Endothelial cell of umbilical vein (primary cell): ENCODE measurements around the gene LCE1D. TPM values are rescaled to one million over a fixed set of nuclear protein-coding genes. Genes with fewer than 3 reads are reported as not detected.

Experiments
- BruUV-seq: library from RNA; stranded (reverse); fragments of 400-500 nt; replicated peaks from 2 replicates; lab custom pipeline; 2021; lab: Mats Ljungman, UMichigan
- CTCF ChIA-PET: fragments of 300-600, 350-600 bp; sonication (Branson Sonifier 250); formaldehyde crosslinking; loops from one replicate; lab custom pipeline; 2021; ENCODE audit warnings: antibody characterized with exemption, inconsistent platforms; lab: Charles Lee
- POLR2A ChIA-PET: fragments of 300-600, 350-600 bp; sonication (Branson Sonifier 250); formaldehyde crosslinking; loops from one replicate; lab custom pipeline; 2021; ENCODE audit warnings: antibody characterized with exemption, inconsistent platforms; lab: Charles Lee
- DNase-seq: peaks from one replicate; pipeline ENCODE4 v3.0.0-alpha.2; 2011; ENCODE audit warnings: low read depth, low spot score
- FAIRE-seq: peaks from 2 replicates; lab custom pipeline; 2011; peaks lifted over from hg19 to GRCh38; lab: Jason Lieb, UNC
- H2AFZ ChIP-seq: 2 replicates; pipeline ENCODE4 v1.6.0; 2012; ENCODE audit warnings: low read depth, low read length, control low read depth, inconsistent platforms
- H3K27ac ChIP-seq: 2 replicates; pipeline ENCODE4 v1.5.1; 2011; ENCODE audit warnings: low read depth, mild to moderate bottlenecking, control low read depth, low read length, moderate library complexity; ENCODE audit not compliant: insufficient read depth
- H3K27me3 ChIP-seq, 2 experiments: 2 replicates each; pipeline versions ENCODE4 v1.6.0 to v1.6.1; 2011; ENCODE audit warnings: low read length in 2 of 2, mixed read lengths in 1 of 2; ENCODE audit not compliant: control insufficient read depth in 2 of 2, insufficient read depth in 2 of 2
- H3K36me3 ChIP-seq, 2 experiments: 2 replicates in 1 of 2; 3 replicates in 1 of 2; pipeline ENCODE4 v1.5.1; 2011; ENCODE audit warnings: low read length in 2 of 2, mild to moderate bottlenecking in 1 of 2, moderate library complexity in 1 of 2; ENCODE audit not compliant: control insufficient read depth in 2 of 2, insufficient read depth in 2 of 2; ENCODE audit errors: extremely low read depth in 1 of 2
- H3K4me1 ChIP-seq: 3 replicates; pipeline ENCODE4 v1.5.1; 2011; ENCODE audit warnings: mild to moderate bottlenecking, low read length; ENCODE audit not compliant: control insufficient read depth, insufficient read depth; ENCODE audit errors: extremely low read depth
- H3K4me2 ChIP-seq: 2 replicates; pipeline ENCODE4 v1.6.1; 2011; ENCODE audit warnings: low read length, control low read depth, mixed read lengths; ENCODE audit not compliant: insufficient read depth
- H3K4me3 ChIP-seq, 3 experiments: fragments of 200-600 bp in 1 of 3; sonication (generic), shearing (Covaris generic) in 1 of 3; replicated peaks in 1 of 3; 2 replicates each; pipeline ENCODE4 v1.5.1; 2011 to 2016; ENCODE audit warnings: control low read depth in 3 of 3, low read length in 3 of 3, mild to moderate bottlenecking in 2 of 3, inconsistent platforms in 1 of 3, low read depth in 1 of 3, moderate library complexity in 1 of 3; ENCODE audit not compliant: insufficient read depth in 1 of 3
- H3K79me2 ChIP-seq: 2 replicates; pipeline ENCODE4 v1.6.0; 2012; ENCODE audit warnings: low read length, inconsistent platforms; ENCODE audit not compliant: control insufficient read depth, insufficient read depth
- H3K9ac ChIP-seq: replicated peaks from 2 replicates; pipeline ENCODE3; 2011; ENCODE audit warnings: low read length, control low read depth; ENCODE audit not compliant: insufficient read depth; ENCODE audit errors: extremely low read depth
- H3K9me1 ChIP-seq: replicated peaks from 3 replicates; pipeline ENCODE4 v1.6.0; 2011; ENCODE audit warnings: mild to moderate bottlenecking, low read length; ENCODE audit not compliant: control insufficient read depth, insufficient read depth; ENCODE audit errors: extremely low read depth
- H3K9me3 ChIP-seq: replicated peaks from 2 replicates; pipeline ENCODE4 v1.5.1; 2012; ENCODE audit warnings: low read length, inconsistent platforms; ENCODE audit not compliant: control insufficient read depth, insufficient read depth
- H4K20me1 ChIP-seq: replicated peaks from 2 replicates; pipeline ENCODE3; 2011; ENCODE audit warnings: mild to moderate bottlenecking, low read length; ENCODE audit not compliant: control insufficient read depth, insufficient read depth; ENCODE audit errors: extremely low read depth
- CTCF ChIP-seq, 2 donors: IDR thresholded peaks; 1 replicate in 1 of 2; 2 replicates in 1 of 2; pipeline ENCODE4 v1.5.1; 2011; ENCODE audit warnings: low read length in 2 of 2, mild to moderate bottlenecking in 2 of 2, moderate library complexity in 2 of 2, control low read depth in 1 of 2, inconsistent platforms in 1 of 2, low read depth in 1 of 2; ENCODE audit not compliant: insufficient read depth in 1 of 2; ENCODE audit errors: extremely low read depth in 1 of 2
- EZH2 ChIP-seq: IDR thresholded peaks from 2 replicates; pipeline ENCODE4 v1.6.1; 2012; ENCODE audit warnings: borderline replicate concordance, low read depth, mild to moderate bottlenecking, moderate library complexity, low read length, inconsistent platforms; ENCODE audit not compliant: severe bottlenecking
- FOS ChIP-seq: IDR thresholded peaks from 2 replicates; pipeline ENCODE4 v1.6.1; 2011; ENCODE audit warnings: mild to moderate bottlenecking, low read length, moderate library complexity, borderline replicate concordance; ENCODE audit not compliant: insufficient read depth
- GATA2 ChIP-seq: IDR thresholded peaks from 2 replicates; pipeline ENCODE4 v1.7.0; 2011; ENCODE audit warnings: low read depth, mild to moderate bottlenecking, moderate library complexity, mixed read lengths, low read length; ENCODE audit not compliant: insufficient read length, insufficient read depth
- JUN ChIP-seq: IDR thresholded peaks from 2 replicates; pipeline ENCODE4 v1.6.1; 2011; ENCODE audit warnings: borderline replicate concordance, low read depth; ENCODE audit not compliant: insufficient read length, insufficient read depth
- MAX ChIP-seq: IDR thresholded peaks from 2 replicates; pipeline ENCODE4 v1.6.1; 2011; ENCODE audit not compliant: insufficient read depth, insufficient read length
- MYC ChIP-seq: IDR thresholded peaks from one replicate; pipeline ENCODE4 v1.6.1; 2011; ENCODE audit warnings: mild to moderate bottlenecking, low read depth, low read length
- POLR2A ChIP-seq: IDR thresholded peaks from 2 replicates; pipeline ENCODE4 v1.6.1; 2012; ENCODE audit warnings: low read depth, mild to moderate bottlenecking, control low read depth, low read length
- POLR2AphosphoS5 ChIP-seq: IDR thresholded peaks from 2 replicates; pipeline ENCODE4 v1.6.1; 2012; ENCODE audit warnings: low read depth, mild to moderate bottlenecking, control low read depth, low read length, moderate library complexity; ENCODE audit not compliant: insufficient read depth
- dilution Hi-C: fragments of 300-500 bp; cut with MboI; formaldehyde crosslinking; loops from one replicate; pipeline ENCODE4 v1.15.0; 2019; ENCODE audit warnings: low sequenced_read_pairs; ENCODE audit not compliant: extremely low pct_ligation_motif_present
- intact Hi-C: fragments of 100-400 bp; cut with micrococcal nuclease; formaldehyde crosslinking; loops from one replicate; pipeline ENCODE4 v1.10.0; 2022
- polyA plus RNA-seq, 4 experiments: library from polyadenylated mRNA; depleted of rRNA in 3 of 4; stranded (reverse) in 3 of 4; unstranded in 1 of 4; fragments of >200 nt; gene quantifications; 2 replicates each; pipeline versions ENCODE4 v1.2.1 to v1.2.3, GENCODE V29; 2011 to 2012; ENCODE audit warnings: missing spikeins in 1 of 4
- total RNA-seq: library from RNA; stranded (reverse); gene quantifications from 2 replicates; pipeline ENCODE4 v1.2.3, GENCODE V29; 2021

Gene LCE1D
- total and polyA plus RNA-seq, 2 donors (not counting 3 experiments of a cell fraction or from before 2014, with no cell fraction given): not detected

GRCh38 chr1:152836870-152837269, 40.3 kb downstream of the LCE1D start:
- intact Hi-C loops (no loop called here), dilution Hi-C loops (no loop called here)
- no TSS peak for BruUV-seq
- H3K4me2 ChIP-seq: no peak overlapping the region
- no peak for DNase-seq
- TF ChIP-seq GATA2: no peak
- no peak for TF ChIP-seq POLR2AphosphoS5
- TF ChIP-seq FOS: no peak
- TF ChIP-seq EZH2: no peak
- no peak for TF ChIP-seq POLR2A
- no peaks in the 10 kb centered on the region for H3K79me2 ChIP-seq
- ChIA-PET POLR2A (no interaction called here), CTCF (no interaction called here)
- no peaks in the 10 kb centered on the region for H3K9me1 ChIP-seq
- H3K36me3 ChIP-seq: no peaks in the 10 kb centered on the region
- H3K9ac ChIP-seq: no peak overlapping the region
- H3K27ac ChIP-seq: no peak overlapping the region
- H4K20me1 ChIP-seq: no peaks in the 10 kb centered on the region
- H3K9me3 ChIP-seq: no peaks in the 10 kb centered on the region
- no peaks in the 10 kb centered on the region for H3K4me1 ChIP-seq
- no peak overlapping the region for H3K4me3 ChIP-seq
- no peak for FAIRE-seq
- H3K27me3 ChIP-seq: no peaks in the 10 kb centered on the region
- H2AFZ ChIP-seq: no peak overlapping the region

GRCh38 chr1:152842556-152842955, 46.0 kb downstream of the LCE1D start, which contains the start of gene LCE6A:
TSS of gene LCE6A (plus strand) at chr1:152842856. CDS start at chr1:152843521, 665 bp downstream.
- H4K20me1 ChIP-seq: no peaks in the 10 kb centered on the region
- FAIRE-seq: no peak
- dilution Hi-C loops: no loop called here
- no peak within 1 kb of the TSS for H3K4me2 ChIP-seq
- H3K9me1 ChIP-seq: no peaks in the 10 kb centered on the region
- intact Hi-C loops: no loop called here
- H3K27ac ChIP-seq: no peak within 1 kb of the TSS
- POLR2A ChIA-PET: no interaction called here
- CTCF ChIA-PET: no interaction called here
- no TSS peak for BruUV-seq
- H3K36me3 ChIP-seq: no peaks in the 10 kb centered on the region
- no peaks in the 10 kb centered on the region for H3K4me1 ChIP-seq
- H3K9ac ChIP-seq: no peak within 1 kb of the TSS
- no peak within 1 kb of the TSS for H2AFZ ChIP-seq
- TF ChIP-seq JUN: no peak
- no peak for TF ChIP-seq EZH2
- no peak for TF ChIP-seq FOS
- no peak for TF ChIP-seq POLR2AphosphoS5
- TF ChIP-seq GATA2: no peak
- no peak for TF ChIP-seq MYC
- TF ChIP-seq MAX: no peak
- no peak for TF ChIP-seq CTCF (IDR thresholded peaks at IDR 0.05; ENCODE audit: extremely low read depth in 1 of 2, insufficient read depth in 1 of 2, low read depth in 1 of 2, low read length in 2 of 2)
- TF ChIP-seq POLR2A: no peak
- H3K9me3 ChIP-seq: no peaks in the 10 kb centered on the region
- DNase-seq: no peak
- no peaks in the 10 kb centered on the region for H3K79me2 ChIP-seq
- no peak within 1 kb of the TSS for H3K4me3 ChIP-seq
- no peaks in the 10 kb centered on the region for H3K27me3 ChIP-seq
